ENCODE results near the gene RNF39.

Gene RNF39

GRCh38 chr6:30116724-30117123 lies 41.2 kb upstream of the RNF39 start:
- no CpG with 5 or more reads among the region's 6 CpGs for WGBS, 2 donors (ENCODE audit: extremely low coverage in 2 of 2, insufficient read length in 2 of 2, insufficient replicate concordance in 1 of 2)
- Histone ChIP-seq H2BK5ac (ENCODE audit: low read length) (no peak overlapping the region), H3K18ac (ENCODE audit: low read length) (no peak overlapping the region), H3K79me1 (ENCODE audit: low read depth, low read length) (no peaks in the 10 kb centered on the region), H2BK12ac (ENCODE audit: low read length) (no peak overlapping the region), H3K4me2 (ENCODE audit: insufficient read depth, low read length, poor library complexity, severe bottlenecking) (no peak overlapping the region), H3K4ac (ENCODE audit: low read length) (no peak overlapping the region), H3K9ac (ENCODE audit: low read depth, low read length, poor library complexity) (no peak overlapping the region), H3K9me3 (replicated peaks in 1 of 2; ENCODE audit: control insufficient read depth in 2 of 2, insufficient read depth in 1 of 2, low read depth in 1 of 2, low read length in 2 of 2) (no peaks in the 10 kb centered on the region), H3K27me3 (ENCODE audit: control insufficient read depth in 3 of 3, insufficient read depth in 3 of 3, low read depth in 1 of 3, low read length in 3 of 3) (peaks cover 0 to 50% (median 11%) of the 10 kb centered on the region in 3 experiments), H3K36me3 (replicated peaks in 1 of 2; ENCODE audit: control insufficient read depth in 2 of 2, insufficient read depth in 2 of 2, low read length in 2 of 2) (no peaks in the 10 kb centered on the region), H2BK120ac (ENCODE audit: low read depth, low read length) (no peak overlapping the region), H3K4me3 (ENCODE audit: low read length in 2 of 2) (no peak overlapping the region), H3K14ac (ENCODE audit: low read length) (no peak overlapping the region), H2AK5ac (ENCODE audit: low read depth, low read length) (no peak overlapping the region), H3K27ac (replicated peaks; ENCODE audit: low read length) (no peak overlapping the region), H2AFZ (ENCODE audit: low read length) (no peak overlapping the region), H4K91ac (ENCODE audit: low read depth, low read length, poor library complexity) (no peak overlapping the region), H2BK15ac (ENCODE audit: low read length) (no peak overlapping the region), H3K23ac (ENCODE audit: low read depth, low read length, poor library complexity) (no peak overlapping the region), H4K8ac (ENCODE audit: low read depth, low read length) (no peak overlapping the region), H3K4me1 (ENCODE audit: control insufficient read depth in 2 of 2, insufficient read depth in 1 of 2, low read depth in 1 of 2, low read length in 2 of 2) (no peaks in the 10 kb centered on the region)
- no peak for DNase-seq (ENCODE audit: low spot score)

GRCh38 chr6:30113841-30114240 lies 38.3 kb upstream of the RNF39 start:
- no peak overlapping the region for H2BK15ac ChIP-seq (ENCODE audit: low read length)
- H3K4me1 ChIP-seq (ENCODE audit: control insufficient read depth in 2 of 2, insufficient read depth in 1 of 2, low read depth in 1 of 2, low read length in 2 of 2): no peaks in the 10 kb centered on the region
- H3K9ac ChIP-seq (ENCODE audit: low read depth, low read length, poor library complexity): no peak overlapping the region
- H2AFZ ChIP-seq (ENCODE audit: low read length): no peak overlapping the region
- H2BK5ac ChIP-seq (ENCODE audit: low read length): no peak overlapping the region
- no peaks in the 10 kb centered on the region for H3K36me3 ChIP-seq (replicated peaks in 1 of 2; ENCODE audit: control insufficient read depth in 2 of 2, insufficient read depth in 2 of 2, low read length in 2 of 2)
- H3K27ac ChIP-seq (replicated peaks; ENCODE audit: low read length): no peak overlapping the region
- H3K18ac ChIP-seq (ENCODE audit: low read length): no peak overlapping the region
- H4K91ac ChIP-seq (ENCODE audit: low read depth, low read length, poor library complexity): no peak overlapping the region
- H3K14ac ChIP-seq (ENCODE audit: low read length): no peak overlapping the region
- no peak overlapping the region for H2BK12ac ChIP-seq (ENCODE audit: low read length)
- H3K27me3 ChIP-seq (ENCODE audit: control insufficient read depth in 3 of 3, insufficient read depth in 3 of 3, low read depth in 1 of 3, low read length in 3 of 3): peaks cover 0 to 48% (median 19%) of the 10 kb centered on the region in 3 experiments
- H3K23ac ChIP-seq (ENCODE audit: low read depth, low read length, poor library complexity): no peak overlapping the region
- H2BK120ac ChIP-seq (ENCODE audit: low read depth, low read length): no peak overlapping the region
- no peak overlapping the region for H2AK5ac ChIP-seq (ENCODE audit: low read depth, low read length)
- no CpG with 5 or more reads among the region's 1 CpG for WGBS, 2 donors (ENCODE audit: extremely low coverage in 2 of 2, insufficient read length in 2 of 2, insufficient replicate concordance in 1 of 2)
- no peak overlapping the region for H3K4me3 ChIP-seq (ENCODE audit: low read length in 2 of 2)
- DNase-seq (ENCODE audit: low spot score): no peak
- no peaks in the 10 kb centered on the region for H3K79me1 ChIP-seq (ENCODE audit: low read depth, low read length)
- no peak overlapping the region for H3K4ac ChIP-seq (ENCODE audit: low read length)
- no peaks in the 10 kb centered on the region for H3K9me3 ChIP-seq (replicated peaks in 1 of 2; ENCODE audit: control insufficient read depth in 2 of 2, insufficient read depth in 1 of 2, low read depth in 1 of 2, low read length in 2 of 2)
- no peak overlapping the region for H4K8ac ChIP-seq (ENCODE audit: low read depth, low read length)
- H3K4me2 ChIP-seq (ENCODE audit: insufficient read depth, low read length, poor library complexity, severe bottlenecking): no peak overlapping the region

GRCh38 chr6:30113003-30113759 lies 37.6 kb upstream of the RNF39 start, which contains the start of gene TRIM31:
TRIM31 (minus strand) TSS chr6:30113090; CDS start chr6:30112805, 285 bp downstream.
- peaks cover 0 to 52% (median 19%) of the 10 kb centered on the region in 3 experiments for H3K27me3 ChIP-seq (ENCODE audit: control insufficient read depth in 3 of 3, insufficient read depth in 3 of 3, low read depth in 1 of 3, low read length in 3 of 3)
- no peak within 1 kb of the TSS for H3K23ac ChIP-seq (ENCODE audit: low read depth, low read length, poor library complexity)
- H2BK12ac ChIP-seq (ENCODE audit: low read length): no peak within 1 kb of the TSS
- H2BK120ac ChIP-seq (ENCODE audit: low read depth, low read length): no peak within 1 kb of the TSS
- no peak within 1 kb of the TSS for H3K14ac ChIP-seq (ENCODE audit: low read length)
- H3K4me3 ChIP-seq (ENCODE audit: low read length in 2 of 2): no peak within 1 kb of the TSS
- H3K4me2 ChIP-seq (ENCODE audit: insufficient read depth, low read length, poor library complexity, severe bottlenecking): no peak within 1 kb of the TSS
- H3K36me3 ChIP-seq (replicated peaks in 1 of 2; ENCODE audit: control insufficient read depth in 2 of 2, insufficient read depth in 2 of 2, low read length in 2 of 2): no peaks in the 10 kb centered on the region
- H3K27ac ChIP-seq (replicated peaks; ENCODE audit: low read length): no peak within 1 kb of the TSS
- H4K8ac ChIP-seq (ENCODE audit: low read depth, low read length): no peak within 1 kb of the TSS
- no peak within 1 kb of the TSS for H3K18ac ChIP-seq (ENCODE audit: low read length)
- DNase-seq (ENCODE audit: low spot score): no peak
- no peak within 1 kb of the TSS for H2BK15ac ChIP-seq (ENCODE audit: low read length)
- no peak within 1 kb of the TSS for H2AK5ac ChIP-seq (ENCODE audit: low read depth, low read length)
- H3K79me1 ChIP-seq (ENCODE audit: low read depth, low read length): no peaks in the 10 kb centered on the region
- 100% methylated on average over 1 of the region's 3 CpGs; no CpG with 5 or more reads in 1 of the 2 donors for WGBS, 2 donors (ENCODE audit: extremely low coverage in 2 of 2, insufficient read length in 2 of 2, insufficient replicate concordance in 1 of 2)
- no peak within 1 kb of the TSS for H2BK5ac ChIP-seq (ENCODE audit: low read length)
- H2AFZ ChIP-seq (ENCODE audit: low read length): no peak within 1 kb of the TSS
- no peak within 1 kb of the TSS for H4K91ac ChIP-seq (ENCODE audit: low read depth, low read length, poor library complexity)
- no peak within 1 kb of the TSS for H3K4ac ChIP-seq (ENCODE audit: low read length)
- no peaks in the 10 kb centered on the region for H3K9me3 ChIP-seq (replicated peaks in 1 of 2; ENCODE audit: control insufficient read depth in 2 of 2, insufficient read depth in 1 of 2, low read depth in 1 of 2, low read length in 2 of 2)
- no peaks in the 10 kb centered on the region for H3K4me1 ChIP-seq (ENCODE audit: control insufficient read depth in 2 of 2, insufficient read depth in 1 of 2, low read depth in 1 of 2, low read length in 2 of 2)
- H3K9ac ChIP-seq (ENCODE audit: low read depth, low read length, poor library complexity): no peak within 1 kb of the TSS

GRCh38 chr6:30112402-30112994 lies 36.9 kb upstream of the RNF39 start:
- no peak for DNase-seq (ENCODE audit: low spot score)
- H3K14ac ChIP-seq (ENCODE audit: low read length): no peak overlapping the region
- peaks cover 0 to 52% (median 19%) of the 10 kb centered on the region in 3 experiments for H3K27me3 ChIP-seq (ENCODE audit: control insufficient read depth in 3 of 3, insufficient read depth in 3 of 3, low read depth in 1 of 3, low read length in 3 of 3)
- H3K4me1 ChIP-seq (ENCODE audit: control insufficient read depth in 2 of 2, insufficient read depth in 1 of 2, low read depth in 1 of 2, low read length in 2 of 2): no peaks in the 10 kb centered on the region
- no peak overlapping the region for H2BK15ac ChIP-seq (ENCODE audit: low read length)
- H4K91ac ChIP-seq (ENCODE audit: low read depth, low read length, poor library complexity): no peak overlapping the region
- H3K79me1 ChIP-seq (ENCODE audit: low read depth, low read length): no peaks in the 10 kb centered on the region
- no peak overlapping the region for H2AK5ac ChIP-seq (ENCODE audit: low read depth, low read length)
- H3K4ac ChIP-seq (ENCODE audit: low read length): no peak overlapping the region
- no CpG with 5 or more reads among the region's 10 CpGs for WGBS, 2 donors (ENCODE audit: extremely low coverage in 2 of 2, insufficient read length in 2 of 2, insufficient replicate concordance in 1 of 2)
- H2BK5ac ChIP-seq (ENCODE audit: low read length): no peak overlapping the region
- H3K9ac ChIP-seq (ENCODE audit: low read depth, low read length, poor library complexity): no peak overlapping the region
- no peak overlapping the region for H3K27ac ChIP-seq (replicated peaks; ENCODE audit: low read length)
- no peaks in the 10 kb centered on the region for H3K36me3 ChIP-seq (replicated peaks in 1 of 2; ENCODE audit: control insufficient read depth in 2 of 2, insufficient read depth in 2 of 2, low read length in 2 of 2)
- no peak overlapping the region for H3K4me3 ChIP-seq (ENCODE audit: low read length in 2 of 2)
- no peak overlapping the region for H4K8ac ChIP-seq (ENCODE audit: low read depth, low read length)
- H2BK12ac ChIP-seq (ENCODE audit: low read length): no peak overlapping the region
- H2AFZ ChIP-seq (ENCODE audit: low read length): no peak overlapping the region
- H3K9me3 ChIP-seq (replicated peaks in 1 of 2; ENCODE audit: control insufficient read depth in 2 of 2, insufficient read depth in 1 of 2, low read depth in 1 of 2, low read length in 2 of 2): no peaks in the 10 kb centered on the region
- H3K18ac ChIP-seq (ENCODE audit: low read length): no peak overlapping the region
- H3K4me2 ChIP-seq (ENCODE audit: insufficient read depth, low read length, poor library complexity, severe bottlenecking): no peak overlapping the region
- no peak overlapping the region for H3K23ac ChIP-seq (ENCODE audit: low read depth, low read length, poor library complexity)
- H2BK120ac ChIP-seq (ENCODE audit: low read depth, low read length): no peak overlapping the region

Measured in neuronal stem cell (in vitro differentiated cells).